GM12891 (cell line): ENCODE data around the gene EPX.

Experiments
- PAX5 ChIP-seq: IDR thresholded peaks from 2 replicates; pipeline ENCODE4 v1.6.1; 2011; ENCODE audit warnings: low read length, moderate library complexity, mild to moderate bottlenecking; ENCODE audit not compliant: insufficient read depth, severe bottlenecking
- POLR2A ChIP-seq: IDR thresholded peaks from 2 replicates; pipeline ENCODE4 v1.6.1; 2011; ENCODE audit warnings: low read depth, low read length, control low read depth
- POLR2AphosphoS5 ChIP-seq: IDR thresholded peaks from 2 replicates; pipeline ENCODE4 v1.6.1; 2011; ENCODE audit warnings: low read depth, low read length, control low read depth
- POU2F2 ChIP-seq: IDR thresholded peaks from 2 replicates; pipeline ENCODE4 v1.6.1; 2011; ENCODE audit warnings: low read depth, mild to moderate bottlenecking, control low read depth, low read length, moderate library complexity
- SPI1 ChIP-seq: IDR thresholded peaks from 2 replicates; pipeline ENCODE4 v1.6.1; 2011; ENCODE audit warnings: low read depth, low read length, control low read depth
- TAF1 ChIP-seq: IDR thresholded peaks from 2 replicates; pipeline ENCODE4 v1.6.1; 2011; ENCODE audit warnings: low read depth, low read length, control low read depth

GRCh38 chr17:58229384-58229783, 36.9 kb downstream of the EPX start:
- TF ChIP-seq POLR2A = no peak
- TF ChIP-seq POLR2AphosphoS5 = no peak
- no peak for TF ChIP-seq TAF1
- TF ChIP-seq SPI1 = no peak
- TF ChIP-seq PAX5 = no peak
- no peak for TF ChIP-seq POU2F2
